ENCODE data around the gene GALNT14. TPM values are rescaled to one million over a fixed set of nuclear protein-coding genes. Genes with fewer than 3 reads are reported as not detected.

The GALNT14 gene
- total RNA-seq, 1 donor from 2014 or later: 1.7 TPM

DNA sequence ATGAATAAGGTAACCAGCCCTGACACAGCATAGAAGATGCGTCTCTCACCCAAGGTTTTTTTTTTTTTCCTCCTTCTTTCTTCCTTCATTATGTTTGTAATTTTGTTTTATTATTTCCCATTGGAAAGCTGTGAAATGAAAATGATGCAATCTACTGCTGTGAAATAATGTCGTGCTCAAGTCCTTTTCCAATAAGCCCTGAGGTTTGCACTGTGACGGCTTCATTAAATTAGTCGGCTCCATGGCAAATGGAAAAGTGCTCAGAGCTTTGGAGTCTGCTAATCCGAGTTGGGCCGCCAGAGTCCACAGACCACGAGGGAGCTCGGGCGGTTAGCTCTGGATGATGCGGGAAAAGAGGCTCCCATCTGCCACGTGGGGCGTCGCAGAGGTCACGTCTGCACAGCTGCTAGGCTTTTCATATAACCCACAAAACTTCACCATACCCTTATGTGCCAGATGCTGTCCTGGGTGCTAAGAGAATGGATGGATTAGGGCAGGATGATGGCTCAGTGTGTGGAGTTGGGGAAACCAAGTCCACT lies 238.7 kb downstream of the GALNT14 start:
- H3K4me3 Mint-ChIP-seq: no peak overlapping the region
- peaks cover 7% of the 10 kb centered on the region for H3K9me3 Mint-ChIP-seq
- peaks cover 51% of the 10 kb centered on the region for H3K27me3 Mint-ChIP-seq (ENCODE audit: low read depth)
- no peak overlapping the region for H3K27ac Mint-ChIP-seq
- DNase-seq (ENCODE audit: low spot score in 2 of 2, unreplicated experiment in 2 of 2): no peak
- H3K36me3 Mint-ChIP-seq: no peaks in the 10 kb centered on the region
- no peaks in the 10 kb centered on the region for H3K4me1 Mint-ChIP-seq
- TF ChIP-seq, protein P1, sequence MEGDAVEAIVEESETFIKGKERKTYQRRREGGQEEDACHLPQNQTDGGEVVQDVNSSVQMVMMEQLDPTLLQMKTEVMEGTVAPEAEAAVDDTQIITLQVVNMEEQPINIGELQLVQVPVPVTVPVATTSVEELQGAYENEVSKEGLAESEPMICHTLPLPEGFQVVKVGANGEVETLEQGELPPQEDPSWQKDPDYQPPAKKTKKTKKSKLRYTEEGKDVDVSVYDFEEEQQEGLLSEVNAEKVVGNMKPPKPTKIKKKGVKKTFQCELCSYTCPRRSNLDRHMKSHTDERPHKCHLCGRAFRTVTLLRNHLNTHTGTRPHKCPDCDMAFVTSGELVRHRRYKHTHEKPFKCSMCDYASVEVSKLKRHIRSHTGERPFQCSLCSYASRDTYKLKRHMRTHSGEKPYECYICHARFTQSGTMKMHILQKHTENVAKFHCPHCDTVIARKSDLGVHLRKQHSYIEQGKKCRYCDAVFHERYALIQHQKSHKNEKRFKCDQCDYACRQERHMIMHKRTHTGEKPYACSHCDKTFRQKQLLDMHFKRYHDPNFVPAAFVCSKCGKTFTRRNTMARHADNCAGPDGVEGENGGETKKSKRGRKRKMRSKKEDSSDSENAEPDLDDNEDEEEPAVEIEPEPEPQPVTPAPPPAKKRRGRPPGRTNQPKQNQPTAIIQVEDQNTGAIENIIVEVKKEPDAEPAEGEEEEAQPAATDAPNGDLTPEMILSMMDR (IDR thresholded peaks at IDR 0.05; ENCODE audit: unreplicated experiment): no peak

DNA sequence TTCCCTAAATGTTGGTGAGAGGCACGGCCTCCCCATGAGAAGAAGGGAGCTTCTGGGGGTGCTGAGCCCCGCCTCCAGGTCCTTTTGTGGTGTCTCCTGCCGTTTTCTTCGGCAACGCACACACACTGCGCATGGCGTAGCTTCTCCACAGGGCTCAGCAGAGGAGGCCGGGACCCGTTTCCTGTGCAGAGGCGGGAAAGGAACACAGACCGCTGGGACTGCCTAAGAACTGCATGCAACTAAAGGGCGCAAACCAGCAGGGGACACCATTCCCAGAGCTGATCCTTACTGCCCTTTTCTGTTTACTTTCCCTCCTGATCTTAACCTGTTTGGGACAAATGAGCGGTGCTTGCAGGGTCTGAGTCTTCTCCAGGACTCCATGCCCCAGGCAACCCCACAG lies 240.7 kb downstream of the GALNT14 start:
- Mint-ChIP-seq H3K27ac (no peak overlapping the region), H3K4me1 (no peaks in the 10 kb centered on the region), H3K4me3 (no peak overlapping the region), H3K36me3 (no peaks in the 10 kb centered on the region), H3K27me3 (ENCODE audit: low read depth) (peaks cover 57% of the 10 kb centered on the region), H3K9me3 (peaks cover 8% of the 10 kb centered on the region)
- TF ChIP-seq, protein P1 (IDR thresholded peaks at IDR 0.05; ENCODE audit: unreplicated experiment): no peak
- DNase-seq (ENCODE audit: low spot score in 2 of 2, unreplicated experiment in 2 of 2): no peak

DNA sequence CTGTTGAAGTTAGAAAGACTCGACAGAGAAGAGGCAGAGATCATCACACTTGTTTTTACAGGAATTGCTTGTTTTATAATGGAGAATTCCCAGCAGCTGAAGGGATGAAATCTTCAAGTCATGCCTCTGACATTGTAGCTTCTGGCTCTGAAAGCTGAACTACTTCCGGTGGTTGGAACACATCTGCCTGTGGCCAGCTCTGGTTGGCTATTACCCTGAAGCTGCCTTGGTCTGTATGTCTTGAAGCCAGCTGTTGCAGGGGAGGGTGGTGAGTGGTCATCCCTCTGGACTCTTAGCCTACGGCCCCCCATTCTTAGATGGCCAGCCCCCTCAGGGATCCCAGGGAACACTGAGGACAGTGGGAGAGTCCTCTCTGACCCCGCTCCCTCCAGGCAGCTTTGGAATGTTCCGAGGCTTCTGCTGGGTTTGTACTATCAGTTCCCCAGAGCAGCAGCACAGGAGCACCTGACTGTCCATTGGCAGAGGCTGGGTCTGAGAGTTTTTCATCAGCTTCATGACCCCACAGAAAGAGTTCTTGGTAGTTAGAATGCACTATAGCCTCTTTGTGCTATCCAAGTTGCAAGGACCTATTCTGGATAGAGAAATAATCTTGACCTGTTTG lies 243.6 kb downstream of the GALNT14 start:
- H3K27me3 Mint-ChIP-seq (ENCODE audit: low read depth): peaks cover 70% of the 10 kb centered on the region
- DNase-seq (ENCODE audit: low spot score in 2 of 2, unreplicated experiment in 2 of 2): no peak
- H3K36me3 Mint-ChIP-seq: no peaks in the 10 kb centered on the region
- H3K4me3 Mint-ChIP-seq: no peak overlapping the region
- no peak overlapping the region for H3K27ac Mint-ChIP-seq
- no peaks in the 10 kb centered on the region for H3K4me1 Mint-ChIP-seq
- TF ChIP-seq, protein P1 (IDR thresholded peaks at IDR 0.05; ENCODE audit: unreplicated experiment): no peak
- H3K9me3 Mint-ChIP-seq: peaks cover 12% of the 10 kb centered on the region

DNA sequence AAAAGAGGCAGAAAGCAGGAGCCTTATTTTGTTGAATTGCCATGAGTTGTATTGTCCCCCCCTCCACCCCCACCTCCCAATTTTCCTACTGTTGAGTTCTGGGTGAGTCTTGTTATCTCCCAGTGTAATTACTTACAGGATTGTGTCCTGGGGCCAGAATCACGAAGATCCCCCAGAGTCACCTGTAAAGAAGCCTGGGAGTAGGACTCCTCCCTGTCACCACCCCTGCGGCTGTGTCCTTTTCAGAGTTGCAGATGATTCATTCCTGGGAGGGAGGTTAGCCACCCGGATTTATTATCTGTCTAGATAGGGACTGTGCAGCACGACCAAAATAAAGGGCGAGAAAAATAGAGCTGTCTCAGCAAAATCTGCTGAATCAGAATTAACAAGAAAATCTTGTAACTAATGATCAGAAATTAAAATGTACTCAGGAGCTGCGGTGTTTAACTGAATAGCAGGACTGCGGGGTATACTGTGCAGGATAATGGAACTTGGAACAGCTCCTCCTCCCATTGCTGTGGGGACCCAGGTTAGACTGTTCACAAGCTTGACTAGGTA lies 249.3 kb downstream of the GALNT14 start:
- Mint-ChIP-seq H3K4me3 (no peak overlapping the region), H3K4me1 (peaks cover 3% of the 10 kb centered on the region), H3K27me3 (ENCODE audit: low read depth) (peaks cover 68% of the 10 kb centered on the region), H3K27ac (no peak overlapping the region), H3K36me3 (no peaks in the 10 kb centered on the region), H3K9me3 (peaks cover 12% of the 10 kb centered on the region)
- TF ChIP-seq, protein P1 (IDR thresholded peaks at IDR 0.05; ENCODE audit: unreplicated experiment): no peak
- DNase-seq (ENCODE audit: low spot score in 2 of 2, unreplicated experiment in 2 of 2): no peak

DNA sequence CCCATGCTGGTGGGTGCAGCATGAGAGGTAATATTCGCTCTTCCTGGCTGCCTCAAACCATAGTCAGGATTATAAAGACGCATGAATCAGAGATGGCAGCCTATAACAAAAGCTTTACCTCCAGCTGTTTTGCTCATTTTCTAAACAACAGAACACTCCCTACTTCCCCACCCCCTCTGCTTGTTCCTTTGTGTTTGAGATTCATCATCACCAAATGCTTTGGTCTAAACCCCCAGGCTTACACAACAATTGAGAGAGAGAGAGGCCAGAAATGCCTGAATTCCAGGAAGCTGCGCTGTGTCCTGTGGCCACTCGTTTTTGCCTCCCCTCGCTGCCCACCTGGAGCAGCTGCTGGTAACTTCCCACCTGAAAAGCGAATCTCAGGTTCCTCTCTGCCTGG lies 252.2 kb downstream of the GALNT14 start:
- H3K4me3 Mint-ChIP-seq: no peak overlapping the region
- H3K27me3 Mint-ChIP-seq (ENCODE audit: low read depth): peaks cover 65% of the 10 kb centered on the region
- H3K36me3 Mint-ChIP-seq: no peaks in the 10 kb centered on the region
- no peaks in the 10 kb centered on the region for H3K9me3 Mint-ChIP-seq
- no peak overlapping the region for H3K27ac Mint-ChIP-seq
- no peak for DNase-seq (ENCODE audit: low spot score in 2 of 2, unreplicated experiment in 2 of 2)
- TF ChIP-seq, protein P1 (IDR thresholded peaks at IDR 0.05; ENCODE audit: unreplicated experiment): no peak
- H3K4me1 Mint-ChIP-seq: peaks cover 11% of the 10 kb centered on the region

All from mesothelial cell of epicardium (in vitro differentiated cells).